GM11168 (cell line): ENCODE measurements around the gene CLDN9.

ENCODE experiments used
- in situ Hi-C: fragments of 300-500 bp; cut with MboI; formaldehyde crosslinking; loops from one replicate; pipeline ENCODE4 v1.12.0; 2022; ENCODE audit warnings: low sequenced_read_pairs; ENCODE audit not compliant: unreplicated experiment

CLDN9 gene

GRCh38 chr16:3015865-3016521 lies 3.3 kb downstream of the CLDN9 start:
- in situ Hi-C loops, result no loop called here

GRCh38 chr16:3017344-3017743 lies 4.6 kb downstream of the CLDN9 start:
- in situ Hi-C loops, result no loop called here

DNA sequence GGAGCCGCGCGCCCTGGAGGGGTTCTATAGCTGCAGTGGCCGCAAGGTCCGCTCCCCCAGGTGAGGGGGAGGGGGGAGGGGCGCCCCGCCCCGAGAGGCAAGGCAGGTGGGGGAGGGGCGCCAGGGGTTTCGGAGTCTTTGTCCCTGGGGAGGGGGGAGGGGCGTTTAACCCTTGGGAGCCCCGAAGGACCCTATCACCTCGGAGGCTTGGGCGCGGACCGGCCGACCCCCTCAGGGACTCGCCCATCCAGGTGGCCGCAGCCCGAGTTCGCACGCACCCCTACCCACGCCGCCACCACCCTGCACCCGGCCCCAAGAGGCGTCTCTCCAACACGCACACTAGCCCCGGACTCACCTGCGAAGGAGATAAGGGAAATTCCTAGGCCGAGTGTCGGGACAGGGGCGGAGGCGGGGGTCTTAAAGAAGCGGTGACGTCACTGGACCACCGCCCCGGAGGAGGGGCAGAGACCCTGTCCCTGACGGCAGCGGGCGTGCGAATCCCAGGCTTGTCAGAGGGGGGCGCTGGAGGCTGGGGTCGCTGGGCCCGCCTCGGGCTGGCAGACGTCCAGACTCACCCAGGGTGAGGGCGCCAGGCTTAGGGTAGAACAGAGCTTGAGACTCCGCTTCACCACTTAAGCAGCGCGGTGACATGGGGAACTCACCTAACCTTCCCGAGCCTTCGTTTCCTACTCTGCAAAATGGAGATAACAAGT lies 5.2 kb downstream of the CLDN9 start, which contains the start of gene CLDN6:
Gene CLDN6, minus strand, starts transcription at position 390 of the 713 bp plus-strand sequence. CDS start 2,162 bp downstream, outside the sequence.
- in situ Hi-C loops, result no loop called here

DNA sequence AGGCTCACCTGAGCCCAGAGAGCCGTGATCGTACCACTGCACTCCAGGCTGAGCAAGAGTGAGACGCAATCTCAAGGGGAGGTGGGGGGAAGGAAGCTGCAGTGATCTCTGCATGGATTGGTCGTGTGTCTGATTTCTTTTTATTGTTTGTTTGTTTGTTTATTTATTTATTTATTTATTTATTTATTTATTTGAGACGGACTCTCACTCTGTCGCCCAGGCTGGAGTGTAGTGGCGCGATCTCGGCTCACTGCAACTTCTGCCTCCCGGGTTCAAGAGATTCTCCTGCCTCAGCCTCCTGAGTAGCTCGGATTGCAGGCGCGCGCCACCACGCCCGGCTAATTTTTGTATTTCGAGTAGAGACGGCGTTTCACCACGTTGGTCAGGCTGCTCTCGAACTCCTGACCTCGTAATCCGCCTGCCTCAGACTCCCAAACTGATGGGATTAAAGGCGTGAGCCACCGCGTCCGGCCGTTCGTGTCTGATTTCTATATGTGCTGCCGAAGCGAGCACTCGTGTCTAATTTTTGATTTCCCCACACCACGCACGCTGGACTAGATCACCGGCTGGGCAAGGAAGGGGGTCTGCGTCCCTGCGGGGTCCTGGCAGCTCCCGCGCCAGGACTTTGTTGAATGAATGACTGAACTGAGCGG lies 7.0 kb downstream of the CLDN9 start:
- in situ Hi-C loops, result no loop called here

- in situ Hi-C loops, result no loop called here
Measured at GRCh38 chr16:3020247-3020603, 7.5 kb downstream of the CLDN9 start, which contains the start of gene TNFRSF12A. TSS of gene TNFRSF12A (plus strand) at chr16:3020368. CDS start at chr16:3020398, 30 bp downstream.

DNA sequence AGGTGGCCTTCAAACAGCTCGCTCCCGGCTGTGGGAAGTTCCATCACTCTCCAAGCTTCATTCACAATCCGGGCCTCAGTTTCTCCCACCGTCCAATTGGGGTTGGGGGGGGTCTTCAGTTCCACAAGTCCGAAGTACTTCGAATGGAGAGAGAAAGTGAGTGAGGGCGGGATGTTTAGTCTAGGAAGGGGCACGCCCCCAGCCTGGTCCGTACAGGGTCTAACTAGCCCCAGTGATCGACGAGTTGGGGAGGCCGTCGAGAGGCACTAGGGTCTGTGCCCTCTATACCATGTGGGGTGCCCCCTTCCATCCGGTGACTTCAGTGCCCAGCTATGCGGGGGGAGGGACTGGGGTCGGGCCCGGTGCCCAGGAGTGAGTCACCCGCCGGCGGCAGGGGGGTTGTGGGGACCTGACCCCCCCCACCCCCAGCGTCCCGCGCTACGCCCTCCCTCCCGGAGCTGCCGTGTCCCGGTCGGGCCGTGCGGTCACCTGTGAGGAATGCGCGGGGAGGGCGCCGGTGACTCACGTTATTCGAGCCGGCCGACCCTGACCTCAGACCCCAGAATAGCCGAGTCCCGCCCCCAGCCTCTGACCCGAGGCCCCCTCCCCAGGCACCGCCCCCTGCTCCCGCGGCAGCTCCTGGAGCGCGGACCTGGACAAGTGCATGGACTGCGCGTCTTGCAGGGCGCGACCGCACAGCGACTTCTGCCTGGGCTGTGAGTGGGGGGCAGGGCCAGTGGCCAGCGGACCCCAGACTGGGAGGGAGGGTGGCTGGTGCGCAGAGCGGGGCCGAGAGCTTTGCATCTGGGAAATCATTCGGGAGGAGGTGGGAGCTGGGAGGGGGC lies 8.1 kb downstream of the CLDN9 start:
- in situ Hi-C loops, result no loop called here

DNA sequence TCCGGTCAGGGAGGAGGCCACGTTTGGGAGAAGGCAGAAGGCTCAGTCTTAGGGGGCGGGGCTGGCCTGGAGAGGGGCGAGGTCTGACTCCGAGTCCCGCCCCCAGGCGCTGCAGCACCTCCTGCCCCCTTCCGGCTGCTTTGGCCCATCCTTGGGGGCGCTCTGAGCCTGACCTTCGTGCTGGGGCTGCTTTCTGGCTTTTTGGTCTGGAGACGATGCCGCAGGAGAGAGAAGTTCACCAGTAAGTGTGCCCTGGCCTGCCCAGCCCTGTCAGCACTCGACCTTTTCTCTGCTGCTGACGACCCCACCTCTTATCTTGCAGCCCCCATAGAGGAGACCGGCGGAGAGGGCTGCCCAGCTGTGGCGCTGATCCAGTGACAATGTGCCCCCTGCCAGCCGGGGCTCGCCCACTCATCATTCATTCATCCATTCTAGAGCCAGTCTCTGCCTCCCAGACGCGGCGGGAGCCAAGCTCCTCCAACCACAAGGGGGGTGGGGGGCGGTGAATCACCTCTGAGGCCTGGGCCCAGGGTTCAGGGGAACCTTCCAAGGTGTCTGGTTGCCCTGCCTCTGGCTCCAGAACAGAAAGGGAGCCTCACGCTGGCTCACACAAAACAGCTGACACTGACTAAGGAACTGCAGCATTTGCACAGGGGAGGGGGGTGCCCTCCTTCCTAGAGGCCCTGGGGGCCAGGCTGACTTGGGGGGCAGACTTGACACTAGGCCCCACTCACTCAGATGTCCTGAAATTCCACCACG lies 8.9 kb downstream of the CLDN9 start:
- in situ Hi-C loops, result no loop called here

GRCh38 chr16:3022208-3022683 lies 9.5 kb downstream of the CLDN9 start:
- in situ Hi-C loops, result no loop called here

- in situ Hi-C loops, result no loop called here
Measured at GRCh38 chr16:3022684-3023414, 10.1 kb downstream of the CLDN9 start.

DNA sequence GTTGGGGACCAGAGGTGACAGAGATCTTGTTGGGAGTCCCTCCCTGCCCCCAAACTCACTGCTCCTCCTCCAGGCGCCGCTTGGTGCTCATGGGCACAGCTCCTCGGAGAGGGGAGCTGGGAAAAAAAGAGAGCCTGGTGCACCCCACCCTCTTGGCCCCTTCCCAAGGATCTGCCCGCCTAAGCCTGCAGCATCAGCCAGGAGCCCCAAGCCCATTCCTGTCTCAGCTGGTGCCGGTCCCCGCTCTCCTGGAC lies 10.6 kb downstream of the CLDN9 start:
- in situ Hi-C loops, result no loop called here

- in situ Hi-C loops, result no loop called here
Measured at GRCh38 chr16:3023669-3024478, 11.2 kb downstream of the CLDN9 start, which contains the start of the genes HCFC1R1 and THOC6. TSS of gene HCFC1R1 (minus strand) at chr16:3023942. CDS start at chr16:3023941, 1 bp downstream. TSS of gene THOC6 (plus strand) at chr16:3024035. CDS start at chr16:3024327, 292 bp downstream.

- in situ Hi-C loops, result no loop called here
Measured at GRCh38 chr16:3025032-3026002, 12.6 kb downstream of the CLDN9 start.

GRCh38 chr16:3026003-3026378 lies 13.3 kb downstream of the CLDN9 start:
- in situ Hi-C loops, result no loop called here

- in situ Hi-C loops, result no loop called here
Measured at GRCh38 chr16:3026609-3027488, 14.1 kb downstream of the CLDN9 start.

DNA sequence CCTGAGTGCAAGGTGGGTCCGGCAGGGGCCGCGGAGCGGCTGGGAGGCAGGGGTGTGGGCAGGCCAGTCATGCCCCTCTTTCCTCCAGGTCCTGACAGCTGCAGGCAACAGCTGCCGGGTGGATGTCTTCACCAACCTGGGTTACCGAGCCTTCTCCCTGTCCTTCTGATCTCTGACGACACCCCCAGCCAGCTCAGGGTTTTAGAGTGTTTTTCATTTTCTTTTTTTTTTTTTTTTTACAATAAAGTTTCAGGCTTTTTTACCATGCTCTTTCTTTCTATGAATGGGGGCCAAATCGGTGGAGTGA lies 14.7 kb downstream of the CLDN9 start:
- in situ Hi-C loops, result no loop called here

GRCh38 chr16:3027983-3028715 lies 15.4 kb downstream of the CLDN9 start:
- in situ Hi-C loops, result no loop called here
